Renal cortical epithelial cell (primary cell): ENCODE results near the gene M1AP. TPM values are rescaled to one million over a fixed set of nuclear protein-coding genes. Genes with fewer than 3 reads are reported as not detected.

Source experiments
- total RNA-seq: library from RNA; depleted of rRNA; stranded (reverse); fragments of >200 nt; gene quantifications from 2 replicates; pipeline ENCODE4 v1.2.3, GENCODE V29; 2014

M1AP gene
- total RNA-seq, 1 donor from 2014 or later, result 0.85 TPM

Other genes starting within 250 kb of the M1AP start
- 1.4 and 3.9 TPM in 2 replicates for gene C2orf81, start 226.7 kb downstream of the M1AP start, total RNA-seq
- gene WDR54, start 226.6 kb downstream of the M1AP start, total RNA-seq, result 39.5 and 56.6 TPM in 2 replicates
- 60.8 TPM in 2 replicates for gene RTKN, start 206.4 kb downstream of the M1AP start, total RNA-seq
- 8.7 and 27.2 TPM in 2 replicates for gene INO80B, start 193.2 kb downstream of the M1AP start, total RNA-seq
- gene WBP1, start 189.9 kb downstream of the M1AP start, total RNA-seq, result 40.8 and 57.3 TPM in 2 replicates
- 56.3 and 67.7 TPM in 2 replicates for gene MOGS, start 182.9 kb downstream of the M1AP start, total RNA-seq
- gene MRPL53, start 175.7 kb downstream of the M1AP start, total RNA-seq, result 15.2 and 24.0 TPM in 2 replicates
- 9.7 and 12.8 TPM in 2 replicates for gene CCDC142, start 165.3 kb downstream of the M1AP start, total RNA-seq
- gene TTC31, start 165.2 kb downstream of the M1AP start, total RNA-seq, result 16.0 and 18.8 TPM in 2 replicates
- gene LBX2, start 148.7 kb downstream of the M1AP start, total RNA-seq, result 0.99 and 1.0 TPM in 2 replicates
- 19.1 and 20.7 TPM in 2 replicates for gene PCGF1, start 140.6 kb downstream of the M1AP start, total RNA-seq
- gene TLX2, start 133.9 kb downstream of the M1AP start, total RNA-seq, result 0.05 TPM in 1 of 2 replicates, not detected in the other
- gene DQX1, start 122.1 kb downstream of the M1AP start, total RNA-seq, result 0.05 TPM in 1 of 2 replicates, not detected in the other
- 54.7 and 83.7 TPM in 2 replicates for gene AUP1, start 118.6 kb downstream of the M1AP start, total RNA-seq
- gene HTRA2, start 118.4 kb downstream of the M1AP start, total RNA-seq, result 20.0 and 50.7 TPM in 2 replicates
- 1.0 and 1.1 TPM in 2 replicates for gene LOXL3, start 94.4 kb downstream of the M1AP start, total RNA-seq
- 13.0 and 19.8 TPM in 2 replicates for gene DOK1, start 93.6 kb downstream of the M1AP start, total RNA-seq
- 7.5 and 10.6 TPM in 2 replicates for gene SEMA4F, start 5.9 kb upstream of the M1AP start, total RNA-seq
- 12.0 and 25.6 TPM in 2 replicates for gene HK2, start 185.8 kb upstream of the M1AP start, total RNA-seq